Nephron (organoid): ENCODE measurements around the gene GABARAP.

ENCODE experiments used
- H3K27ac Mint-ChIP-seq, 3 experiments: 2 replicates each; pipeline ENCODE4 v1.8.0; 2020; ENCODE audit warnings: mixed read lengths in 3 of 3, mild to moderate bottlenecking in 2 of 3, moderate library complexity in 1 of 3
- H3K27me3 Mint-ChIP-seq: 2 replicates; pipeline ENCODE4 v1.8.0; 2021; ENCODE audit warnings: low read depth, mild to moderate bottlenecking, moderate library complexity, mixed read lengths
- H3K36me3 Mint-ChIP-seq: 2 replicates; pipeline ENCODE4 v1.8.0; 2020; ENCODE audit warnings: low read depth, mixed read lengths
- H3K4me1 Mint-ChIP-seq: 2 replicates; pipeline ENCODE4 v1.8.0; 2020; ENCODE audit warnings: mixed read lengths
- H3K4me3 Mint-ChIP-seq, 3 experiments: 2 replicates each; pipeline ENCODE4 v1.8.0; 2020; ENCODE audit warnings: mild to moderate bottlenecking in 3 of 3, mixed read lengths in 3 of 3, moderate library complexity in 2 of 3
- H3K9me3 Mint-ChIP-seq: 2 replicates; pipeline ENCODE4 v1.8.0; 2020; ENCODE audit warnings: mixed read lengths
- CTCF ChIP-seq, 3 experiments: fragments of 200-600 bp; sonication (generic); IDR thresholded peaks; one replicate each; pipeline ENCODE4 v1.5.0; 2021; ENCODE audit warnings: antibody characterized with exemption in 3 of 3; ENCODE audit not compliant: unreplicated experiment in 3 of 3

The GABARAP gene

GRCh38 chr17:7280519-7281073, 38.3 kb upstream of the GABARAP start:
- peaks cover 19% of the 10 kb centered on the region for H3K27me3 Mint-ChIP-seq
- peak; percentile 81 to 86 (median 82) for TF ChIP-seq CTCF (IDR thresholded peaks at IDR 0.05; ENCODE audit: unreplicated experiment in 3 of 3)
- peak overlapping the region in 2 of 3 experiments; percentile 47 to 61 for H3K27ac Mint-ChIP-seq

GRCh38 chr17:7279448-7279847, 37.2 kb upstream of the GABARAP start:
- no peak overlapping the region for H3K4me3 Mint-ChIP-seq
- H3K27me3 Mint-ChIP-seq: peaks cover 21% of the 10 kb centered on the region
- H3K9me3 Mint-ChIP-seq: no peaks in the 10 kb centered on the region
- H3K4me1 Mint-ChIP-seq: peaks cover 16% of the 10 kb centered on the region
- H3K36me3 Mint-ChIP-seq: no peaks in the 10 kb centered on the region
- no peak for TF ChIP-seq CTCF (IDR thresholded peaks at IDR 0.05; ENCODE audit: unreplicated experiment in 3 of 3)
- H3K27ac Mint-ChIP-seq: no peak overlapping the region

More at GRCh38 chr17:7280519-7281073, 38.3 kb upstream of the GABARAP start:
- Mint-ChIP-seq H3K4me3 (peak overlapping the region; percentile 86 to 87 (median 86)), H3K36me3 (no peaks in the 10 kb centered on the region), H3K9me3 (no peaks in the 10 kb centered on the region), H3K4me1 (peaks cover 16% of the 10 kb centered on the region)

GRCh38 chr17:7266784-7267183, 24.5 kb upstream of the GABARAP start:
- no peaks in the 10 kb centered on the region for H3K36me3 Mint-ChIP-seq
- no peak overlapping the region for H3K4me3 Mint-ChIP-seq
- H3K27me3 Mint-ChIP-seq: peaks cover 63% of the 10 kb centered on the region
- no peak for TF ChIP-seq CTCF (IDR thresholded peaks at IDR 0.05; ENCODE audit: unreplicated experiment in 3 of 3)
- H3K4me1 Mint-ChIP-seq: peaks cover 11% of the 10 kb centered on the region
- no peak overlapping the region for H3K27ac Mint-ChIP-seq
- H3K9me3 Mint-ChIP-seq: no peaks in the 10 kb centered on the region

- no peak for TF ChIP-seq CTCF (IDR thresholded peaks at IDR 0.05; ENCODE audit: unreplicated experiment in 3 of 3)
- H3K36me3 Mint-ChIP-seq: peaks cover 10% of the 10 kb centered on the region
- no peaks in the 10 kb centered on the region for H3K9me3 Mint-ChIP-seq
- H3K27ac Mint-ChIP-seq: peak overlapping the region in 2 of 3 experiments; percentile 91 to 98
- peaks cover 83% of the 10 kb centered on the region for H3K27me3 Mint-ChIP-seq
- H3K4me3 Mint-ChIP-seq: peak overlapping the region; percentile 49 to 90 (median 89)
- H3K4me1 Mint-ChIP-seq: peaks cover 11% of the 10 kb centered on the region
Observed at GRCh38 chr17:7263801-7264078, 21.5 kb upstream of the GABARAP start.

- no peak for TF ChIP-seq CTCF (IDR thresholded peaks at IDR 0.05; ENCODE audit: unreplicated experiment in 3 of 3)
- Mint-ChIP-seq H3K27ac (peak overlapping the region; percentile 70 to 98 (median 91)), H3K4me1 (peaks cover 11% of the 10 kb centered on the region), H3K9me3 (no peaks in the 10 kb centered on the region), H3K27me3 (peaks cover 78% of the 10 kb centered on the region), H3K4me3 (peak overlapping the region; percentile 49 to 90 (median 89)), H3K36me3 (peaks cover 15% of the 10 kb centered on the region)
Observed at GRCh38 chr17:7262935-7263800, 20.9 kb upstream of the GABARAP start.
